ENCODE data around the gene THADA. TPM values are rescaled to one million over a fixed set of nuclear protein-coding genes. Genes with fewer than 3 reads are reported as not detected.

Gene THADA
- total RNA-seq, 1 experiment from 2014 or later, result 27.5 TPM

- TF ChIP-seq MXD4 (CRISPR knock-in tag; IDR thresholded peaks at IDR 0.05; ENCODE audit: borderline replicate concordance) (no peak), USF2 (CRISPR knock-in tag; IDR thresholded peaks at IDR 0.05) (no peak), ZNF423 (CRISPR knock-in tag; IDR thresholded peaks at IDR 0.05) (no peak)
- TF ChIP-seq, protein P1, sequence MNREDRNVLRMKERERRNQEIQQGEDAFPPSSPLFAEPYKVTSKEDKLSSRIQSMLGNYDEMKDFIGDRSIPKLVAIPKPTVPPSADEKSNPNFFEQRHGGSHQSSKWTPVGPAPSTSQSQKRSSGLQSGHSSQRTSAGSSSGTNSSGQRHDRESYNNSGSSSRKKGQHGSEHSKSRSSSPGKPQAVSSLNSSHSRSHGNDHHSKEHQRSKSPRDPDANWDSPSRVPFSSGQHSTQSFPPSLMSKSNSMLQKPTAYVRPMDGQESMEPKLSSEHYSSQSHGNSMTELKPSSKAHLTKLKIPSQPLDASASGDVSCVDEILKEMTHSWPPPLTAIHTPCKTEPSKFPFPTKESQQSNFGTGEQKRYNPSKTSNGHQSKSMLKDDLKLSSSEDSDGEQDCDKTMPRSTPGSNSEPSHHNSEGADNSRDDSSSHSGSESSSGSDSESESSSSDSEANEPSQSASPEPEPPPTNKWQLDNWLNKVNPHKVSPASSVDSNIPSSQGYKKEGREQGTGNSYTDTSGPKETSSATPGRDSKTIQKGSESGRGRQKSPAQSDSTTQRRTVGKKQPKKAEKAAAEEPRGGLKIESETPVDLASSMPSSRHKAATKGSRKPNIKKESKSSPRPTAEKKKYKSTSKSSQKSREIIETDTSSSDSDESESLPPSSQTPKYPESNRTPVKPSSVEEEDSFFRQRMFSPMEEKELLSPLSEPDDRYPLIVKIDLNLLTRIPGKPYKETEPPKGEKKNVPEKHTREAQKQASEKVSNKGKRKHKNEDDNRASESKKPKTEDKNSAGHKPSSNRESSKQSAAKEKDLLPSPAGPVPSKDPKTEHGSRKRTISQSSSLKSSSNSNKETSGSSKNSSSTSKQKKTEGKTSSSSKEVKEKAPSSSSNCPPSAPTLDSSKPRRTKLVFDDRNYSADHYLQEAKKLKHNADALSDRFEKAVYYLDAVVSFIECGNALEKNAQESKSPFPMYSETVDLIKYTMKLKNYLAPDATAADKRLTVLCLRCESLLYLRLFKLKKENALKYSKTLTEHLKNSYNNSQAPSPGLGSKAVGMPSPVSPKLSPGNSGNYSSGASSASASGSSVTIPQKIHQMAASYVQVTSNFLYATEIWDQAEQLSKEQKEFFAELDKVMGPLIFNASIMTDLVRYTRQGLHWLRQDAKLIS (CRISPR knock-in tag; IDR thresholded peaks at IDR 0.05; ENCODE audit: borderline replicate concordance), result no peak
Observed at GRCh38 chr2:43464590-43464989, 131.2 kb downstream of the THADA start (continued).

DNA sequence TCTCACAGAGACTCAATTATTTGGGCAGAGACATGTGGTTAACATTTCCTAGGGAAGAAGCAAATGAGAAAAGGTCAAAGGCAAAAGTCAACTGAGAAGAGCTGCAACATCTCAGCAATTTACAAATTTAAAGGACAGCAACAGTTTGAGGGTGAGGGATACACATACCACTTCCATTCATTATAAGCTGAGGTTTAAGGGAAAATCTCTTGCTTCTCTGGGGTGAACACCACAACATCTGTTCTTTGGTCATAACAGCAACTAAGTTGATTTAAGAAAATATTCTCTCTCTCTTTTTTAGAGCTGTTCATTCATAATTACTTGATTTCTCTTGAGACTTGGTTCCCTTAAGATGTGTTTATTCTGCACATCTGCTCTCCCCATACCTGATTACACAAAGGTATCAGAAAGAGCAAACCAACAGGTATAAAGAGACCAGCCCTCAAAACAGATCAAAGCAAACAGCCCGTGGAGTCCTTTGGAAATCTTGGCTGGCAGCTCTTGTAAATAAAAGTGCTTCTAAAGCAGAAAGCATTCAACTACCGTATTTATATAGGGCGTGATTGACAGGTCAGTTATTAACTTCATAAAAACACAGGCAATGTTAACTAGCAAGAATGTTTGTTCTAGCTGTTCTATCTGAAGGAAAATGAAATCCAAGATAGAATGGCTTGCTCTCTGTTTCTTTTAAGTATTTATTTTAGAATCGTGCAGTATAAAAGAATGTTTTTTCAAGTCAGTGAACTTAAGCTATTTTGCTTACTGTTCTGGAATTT lies 132.8 kb downstream of the THADA start:
- ChIA-PET CTCF (interaction anchor here (0.6 to 0.7 kb wide), 2 partner anchors 21 to 296 kb away, joined by 3 to 4 read pairs; no protein-coding TSS in a partner anchor), POLR2A (interaction anchor here (0.9 kb wide), 1 partner anchor 15 kb away, joined by 6 read pairs; no protein-coding TSS in a partner anchor)
- no peaks in the 10 kb centered on the region for H3K36me3 Mint-ChIP-seq

DNA sequence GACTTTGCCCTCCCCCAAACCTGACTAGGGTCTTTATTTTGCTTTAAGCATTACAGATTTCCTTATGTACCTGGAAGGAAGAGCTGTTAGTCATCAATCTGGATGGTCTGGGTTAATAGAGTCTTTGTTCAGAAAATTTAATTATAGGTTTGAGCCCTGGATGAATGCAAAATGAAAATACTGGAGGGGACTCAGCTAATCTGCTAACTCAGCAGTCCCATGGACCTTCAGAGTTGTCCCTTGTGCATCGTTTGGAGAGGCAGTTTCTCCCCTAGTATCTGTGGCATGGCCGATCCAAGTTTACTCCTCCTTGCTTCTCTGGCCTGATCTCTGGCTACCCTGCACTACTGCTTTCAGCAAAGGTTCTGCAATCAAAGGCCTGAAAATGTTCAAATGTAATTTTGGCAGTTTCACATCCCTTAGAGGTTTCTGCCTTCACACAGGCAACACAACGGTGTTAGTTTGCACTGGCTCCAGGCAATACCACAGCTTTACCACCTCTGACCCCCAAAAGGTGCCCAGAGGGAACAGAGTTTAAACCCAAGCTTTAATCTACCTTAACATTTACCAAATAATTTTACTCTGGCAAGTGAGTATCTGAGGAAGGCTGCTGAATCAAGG lies 134.3 kb downstream of the THADA start:
- H3K36me3 Mint-ChIP-seq, result no peaks in the 10 kb centered on the region
- ChIA-PET POLR2A (no interaction called here), CTCF (no interaction called here)
- H3K4me3 Mint-ChIP-seq, result no peak overlapping the region
- peak overlapping the region; percentile 13; the same call in 1 of the 2 replicates for H3K27ac Mint-ChIP-seq
- H3K27me3 Mint-ChIP-seq (ENCODE audit: low read depth), result no peaks in the 10 kb centered on the region
- ATAC-seq (no peak), DNase-seq (ENCODE audit: low spot score) (no peak)
- H3K9me3 Mint-ChIP-seq, result peaks cover 4% of the 10 kb centered on the region; the same call in 1 of the 2 replicates
- peaks cover 15% of the 10 kb centered on the region for H3K4me1 Mint-ChIP-seq
- TF ChIP-seq ZNF281 (CRISPR knock-in tag; IDR thresholded peaks at IDR 0.05) (no peak), SP1 (CRISPR knock-in tag; conservative IDR thresholded peaks at IDR 0.05) (no peak), RELA (CRISPR knock-in tag; IDR thresholded peaks at IDR 0.05; ENCODE audit: borderline replicate concordance) (no peak), ELF4 (CRISPR knock-in tag; IDR thresholded peaks at IDR 0.05; ENCODE audit: low read depth) (no peak), RORB (CRISPR knock-in tag; IDR thresholded peaks at IDR 0.05) (no peak)
- TF ChIP-seq, protein P2, sequence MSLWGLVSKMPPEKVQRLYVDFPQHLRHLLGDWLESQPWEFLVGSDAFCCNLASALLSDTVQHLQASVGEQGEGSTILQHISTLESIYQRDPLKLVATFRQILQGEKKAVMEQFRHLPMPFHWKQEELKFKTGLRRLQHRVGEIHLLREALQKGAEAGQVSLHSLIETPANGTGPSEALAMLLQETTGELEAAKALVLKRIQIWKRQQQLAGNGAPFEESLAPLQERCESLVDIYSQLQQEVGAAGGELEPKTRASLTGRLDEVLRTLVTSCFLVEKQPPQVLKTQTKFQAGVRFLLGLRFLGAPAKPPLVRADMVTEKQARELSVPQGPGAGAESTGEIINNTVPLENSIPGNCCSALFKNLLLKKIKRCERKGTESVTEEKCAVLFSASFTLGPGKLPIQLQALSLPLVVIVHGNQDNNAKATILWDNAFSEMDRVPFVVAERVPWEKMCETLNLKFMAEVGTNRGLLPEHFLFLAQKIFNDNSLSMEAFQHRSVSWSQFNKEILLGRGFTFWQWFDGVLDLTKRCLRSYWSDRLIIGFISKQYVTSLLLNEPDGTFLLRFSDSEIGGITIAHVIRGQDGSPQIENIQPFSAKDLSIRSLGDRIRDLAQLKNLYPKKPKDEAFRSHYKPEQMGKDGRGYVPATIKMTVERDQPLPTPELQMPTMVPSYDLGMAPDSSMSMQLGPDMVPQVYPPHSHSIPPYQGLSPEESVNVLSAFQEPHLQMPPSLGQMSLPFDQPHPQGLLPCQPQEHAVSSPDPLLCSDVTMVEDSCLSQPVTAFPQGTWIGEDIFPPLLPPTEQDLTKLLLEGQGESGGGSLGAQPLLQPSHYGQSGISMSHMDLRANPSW (CRISPR knock-in tag; conservative IDR thresholded peaks at IDR 0.05; ENCODE audit: low read depth), result no peak
- TF ChIP-seq, protein P3, sequence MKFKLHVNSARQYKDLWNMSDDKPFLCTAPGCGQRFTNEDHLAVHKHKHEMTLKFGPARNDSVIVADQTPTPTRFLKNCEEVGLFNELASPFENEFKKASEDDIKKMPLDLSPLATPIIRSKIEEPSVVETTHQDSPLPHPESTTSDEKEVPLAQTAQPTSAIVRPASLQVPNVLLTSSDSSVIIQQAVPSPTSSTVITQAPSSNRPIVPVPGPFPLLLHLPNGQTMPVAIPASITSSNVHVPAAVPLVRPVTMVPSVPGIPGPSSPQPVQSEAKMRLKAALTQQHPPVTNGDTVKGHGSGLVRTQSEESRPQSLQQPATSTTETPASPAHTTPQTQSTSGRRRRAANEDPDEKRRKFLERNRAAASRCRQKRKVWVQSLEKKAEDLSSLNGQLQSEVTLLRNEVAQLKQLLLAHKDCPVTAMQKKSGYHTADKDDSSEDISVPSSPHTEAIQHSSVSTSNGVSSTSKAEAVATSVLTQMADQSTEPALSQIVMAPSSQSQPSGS (CRISPR knock-in tag; IDR thresholded peaks at IDR 0.05; ENCODE audit: borderline replicate concordance, low read depth), result no peak

More for the DNA sequence above, 132.8 kb downstream of the THADA start:
- ATAC-seq (no peak), DNase-seq (ENCODE audit: low spot score) (no peak)
- Mint-ChIP-seq H3K27me3 (ENCODE audit: low read depth) (no peaks in the 10 kb centered on the region), H3K27ac (no peak overlapping the region), H3K4me1 (peaks cover 7% of the 10 kb centered on the region), H3K9me3 (peaks cover 4% of the 10 kb centered on the region; the same call in 1 of the 2 replicates), H3K4me3 (no peak overlapping the region)
- no peak for TF ChIP-seq CBFB (CRISPR knock-in tag; IDR thresholded peaks at IDR 0.05; ENCODE audit: low read depth)
- TF ChIP-seq ZNF671 (CRISPR knock-in tag; IDR thresholded peaks at IDR 0.05), result no peak
- TF ChIP-seq CTCF (IDR thresholded peaks at IDR 0.05), result no peak
